Measurements from ENCODE around the gene DMRT1. TPM values are rescaled to one million over a fixed set of nuclear protein-coding genes. Genes with fewer than 3 reads are reported as not detected.

DMRT1 gene
- total RNA-seq, 2 donors from 2014 or later = not detected

DNA sequence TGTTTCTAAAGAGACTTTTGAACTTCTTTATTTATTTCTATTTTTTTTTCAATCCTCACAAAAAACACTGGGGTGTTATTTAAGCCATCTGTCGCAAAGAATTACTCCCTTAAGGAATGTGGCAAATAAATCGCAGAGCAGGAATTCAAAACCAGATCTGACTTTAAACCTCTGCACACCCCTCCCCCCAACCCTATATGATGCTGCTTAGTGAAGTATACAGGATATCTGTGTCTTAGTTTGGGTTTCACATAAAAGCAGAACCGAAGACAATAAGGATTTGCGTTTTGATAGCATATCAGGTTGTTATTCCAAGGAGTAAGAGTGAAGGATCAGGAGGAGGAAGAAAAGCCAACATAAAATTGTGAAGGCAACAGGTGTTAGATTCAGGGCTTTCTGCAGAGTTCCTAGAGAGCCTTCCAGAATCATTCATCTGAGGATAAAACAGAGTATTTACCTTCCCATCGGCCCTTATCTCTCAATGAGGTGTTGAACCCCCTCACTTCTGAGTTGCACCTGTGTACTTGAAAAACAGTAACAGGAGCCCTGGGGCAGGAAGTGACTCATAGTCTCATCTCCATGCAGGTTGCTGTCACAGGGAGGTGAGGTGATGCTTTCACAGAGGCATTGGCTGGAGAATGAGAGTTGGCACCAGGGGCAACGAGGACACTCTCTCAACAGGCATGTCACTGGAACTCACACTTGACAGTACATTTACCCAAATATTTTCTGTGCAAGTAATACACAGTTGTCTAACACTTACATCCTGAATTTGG lies 101.5 kb downstream of the DMRT1 start:
- H3K9me3 Mint-ChIP-seq = peaks cover 6 to 10% of the 10 kb centered on the region in 2 donors
- no peak for DNase-seq (ENCODE audit: low spot score in 2 of 2)
- peak in 1 of 2 donors; percentile 51 for ATAC-seq

DNA sequence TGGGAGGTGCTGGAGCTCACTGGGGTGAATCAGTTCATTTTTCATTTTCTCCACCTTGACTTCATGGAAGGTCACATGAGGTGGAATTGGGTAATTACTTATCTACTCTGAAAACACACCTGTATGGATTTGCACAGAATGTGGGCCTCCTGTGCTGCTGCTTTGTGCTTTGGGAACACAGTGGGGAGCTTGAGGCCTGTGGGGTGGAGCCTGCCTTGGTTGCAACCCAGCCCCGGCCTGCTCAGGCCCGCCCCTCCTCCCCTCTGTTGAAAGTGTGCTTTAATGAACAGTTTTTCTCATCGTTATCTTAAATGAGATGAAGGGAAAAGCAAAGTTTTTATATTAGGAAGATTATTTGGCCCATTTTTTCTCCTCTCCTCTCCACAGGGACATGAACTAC lies 106.5 kb downstream of the DMRT1 start:
- H3K27ac Mint-ChIP-seq = no peak overlapping the region
- DNase-seq (ENCODE audit: low spot score in 2 of 2) = no peak
- no peaks in the 10 kb centered on the region for H3K9me3 Mint-ChIP-seq
- no peaks in the 10 kb centered on the region for H3K36me3 Mint-ChIP-seq
- no peak for ATAC-seq

More for the DNA sequence above, 101.5 kb downstream of the DMRT1 start:
- H3K27ac Mint-ChIP-seq = no peak overlapping the region
- H3K36me3 Mint-ChIP-seq = peaks cover 0 to 10% of the 10 kb centered on the region in 2 donors

DNA sequence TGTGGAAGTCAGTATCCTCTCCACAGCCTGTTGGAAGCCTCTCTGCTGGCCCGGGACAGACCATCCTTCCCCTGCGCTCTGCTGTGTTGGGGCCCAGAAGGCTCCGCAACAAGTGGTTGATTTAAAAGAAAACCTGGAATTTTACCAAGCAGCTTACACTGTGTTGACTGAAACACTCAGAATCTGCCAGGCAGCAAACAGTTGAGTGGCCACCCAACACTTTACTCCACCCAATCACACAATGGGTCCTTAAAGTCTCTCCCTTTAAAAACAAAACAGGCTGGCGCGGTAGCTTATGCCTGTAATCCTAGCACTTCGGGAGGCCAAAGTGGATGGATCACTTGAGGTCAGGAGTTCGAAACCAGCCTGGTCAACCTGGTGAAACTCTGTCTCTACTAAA lies 107.0 kb downstream of the DMRT1 start:
- H3K36me3 Mint-ChIP-seq = no peaks in the 10 kb centered on the region
- no peak overlapping the region for H3K27ac Mint-ChIP-seq
- no peak for DNase-seq (ENCODE audit: low spot score in 2 of 2)
- no peak for ATAC-seq
- H3K9me3 Mint-ChIP-seq = no peaks in the 10 kb centered on the region

DNA sequence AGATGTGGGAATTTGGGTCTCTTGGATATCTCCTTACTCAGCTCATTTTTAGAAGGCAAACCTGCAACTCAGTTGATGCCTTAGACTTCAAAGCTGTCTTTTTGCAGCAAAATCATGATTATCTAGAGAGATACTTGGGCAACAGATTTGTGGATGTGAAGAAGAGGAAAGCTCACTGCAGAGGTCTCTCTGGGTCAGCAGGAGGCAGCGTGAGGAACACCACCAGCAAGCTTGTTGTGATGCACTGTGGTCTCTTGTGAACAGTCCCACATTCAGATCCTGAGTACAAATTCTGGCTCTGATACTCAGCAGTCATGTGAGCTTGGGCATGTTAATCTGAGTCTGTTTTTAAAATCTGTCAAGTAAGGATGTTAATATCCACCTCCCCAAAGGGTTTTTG lies 108.6 kb downstream of the DMRT1 start:
- DNase-seq (ENCODE audit: low spot score in 2 of 2) (no peak), ATAC-seq (no peak)
- no peaks in the 10 kb centered on the region for H3K9me3 Mint-ChIP-seq
- no peak overlapping the region for H3K27ac Mint-ChIP-seq
- H3K36me3 Mint-ChIP-seq = no peaks in the 10 kb centered on the region

DNA sequence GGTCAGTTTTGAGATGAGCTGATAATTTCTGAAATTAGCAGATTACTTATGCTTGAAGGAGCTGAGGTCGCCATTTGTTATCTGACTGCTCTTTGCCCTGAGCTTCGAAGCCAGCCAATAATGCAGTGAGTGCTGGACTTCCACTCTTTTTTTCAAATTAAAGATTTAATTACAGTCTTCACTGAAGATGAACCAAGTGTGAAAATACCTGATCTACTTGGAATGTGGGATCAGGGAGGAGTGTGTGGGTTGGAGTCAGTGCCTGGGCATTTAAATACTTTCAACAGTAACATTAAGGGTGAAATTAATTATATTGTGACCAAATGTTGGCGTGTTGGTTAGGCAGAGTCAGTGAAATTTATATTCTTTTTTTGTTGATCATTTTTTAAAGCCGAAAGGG lies 111.0 kb downstream of the DMRT1 start:
- Mint-ChIP-seq H3K27ac (no peak overlapping the region), H3K36me3 (no peaks in the 10 kb centered on the region), H3K9me3 (no peaks in the 10 kb centered on the region)
- DNase-seq (ENCODE audit: low spot score in 2 of 2) = no peak
- ATAC-seq = no peak

DNA sequence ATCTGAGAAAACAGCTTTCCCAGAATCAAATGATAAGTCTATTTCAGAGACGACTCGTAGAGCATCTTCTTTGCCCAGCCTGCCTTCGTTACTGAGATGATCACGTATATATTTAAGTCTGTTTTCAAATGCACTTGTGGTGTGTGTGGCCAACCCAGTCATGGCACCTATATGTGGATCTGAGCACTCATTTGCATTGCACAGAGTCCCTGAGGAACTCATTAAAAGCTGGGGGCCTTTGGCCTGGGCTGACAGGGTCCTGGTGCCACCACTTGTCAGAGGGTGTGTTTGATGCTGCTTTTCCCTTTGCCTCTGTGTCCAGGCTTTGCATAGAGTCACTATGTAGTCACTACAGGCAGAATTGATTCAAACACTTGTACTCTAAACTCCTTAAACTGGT lies 117.6 kb downstream of the DMRT1 start:
- H3K9me3 Mint-ChIP-seq = no peaks in the 10 kb centered on the region
- no peak for ATAC-seq

DNA sequence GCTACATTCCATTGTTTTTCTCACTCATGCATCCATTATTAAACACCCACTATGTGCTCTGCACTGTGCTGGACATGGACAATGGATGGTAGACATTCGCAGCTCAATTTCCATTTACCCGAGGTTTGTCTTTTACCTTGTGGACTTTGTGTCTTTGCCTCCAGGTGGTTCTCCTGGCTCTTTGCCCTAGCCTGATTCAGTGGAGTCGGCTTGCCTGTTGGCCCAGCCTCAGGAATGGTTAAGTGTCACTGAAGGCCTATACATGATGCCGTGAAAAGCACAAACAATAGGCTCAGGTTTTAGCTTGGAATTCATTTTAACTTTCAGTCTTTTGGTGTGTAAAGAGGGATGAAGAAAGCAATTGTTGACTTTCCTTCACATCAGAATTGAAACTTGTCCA lies 118.4 kb downstream of the DMRT1 start:
- no peaks in the 10 kb centered on the region for H3K9me3 Mint-ChIP-seq
- H3K36me3 Mint-ChIP-seq = peaks cover 0 to 7% of the 10 kb centered on the region in 2 donors
- H3K27ac Mint-ChIP-seq = no peak overlapping the region
- no peak for ATAC-seq
- DNase-seq (ENCODE audit: low spot score in 2 of 2) = no peak

More for the DNA sequence above, 117.6 kb downstream of the DMRT1 start:
- no peak for DNase-seq (ENCODE audit: low spot score in 2 of 2)
- Mint-ChIP-seq H3K27ac (no peak overlapping the region), H3K36me3 (peaks cover 0 to 7% of the 10 kb centered on the region in 2 donors)

DNA sequence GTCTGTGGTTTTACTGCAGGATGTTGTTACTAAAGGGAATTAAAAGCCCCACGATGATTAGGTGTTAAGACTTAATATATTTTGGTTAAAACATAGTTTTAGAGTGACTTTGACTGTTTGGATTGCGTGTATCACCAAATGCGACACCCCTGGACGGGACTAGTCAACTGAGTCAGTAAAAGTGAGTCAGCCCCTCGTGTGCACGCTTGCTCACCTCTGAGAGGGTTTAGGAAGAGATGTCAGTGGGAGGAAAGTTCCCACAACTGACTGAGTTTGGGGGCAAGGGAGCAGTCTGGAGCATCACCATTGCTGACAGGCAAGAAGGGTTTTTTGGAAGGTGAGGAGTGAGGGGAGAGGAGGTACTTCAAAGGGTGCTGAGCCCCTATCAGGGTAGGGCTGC lies 120.5 kb downstream of the DMRT1 start:
- Mint-ChIP-seq H3K36me3 (peaks cover 0 to 7% of the 10 kb centered on the region in 2 donors), H3K27ac (no peak overlapping the region)

DNA sequence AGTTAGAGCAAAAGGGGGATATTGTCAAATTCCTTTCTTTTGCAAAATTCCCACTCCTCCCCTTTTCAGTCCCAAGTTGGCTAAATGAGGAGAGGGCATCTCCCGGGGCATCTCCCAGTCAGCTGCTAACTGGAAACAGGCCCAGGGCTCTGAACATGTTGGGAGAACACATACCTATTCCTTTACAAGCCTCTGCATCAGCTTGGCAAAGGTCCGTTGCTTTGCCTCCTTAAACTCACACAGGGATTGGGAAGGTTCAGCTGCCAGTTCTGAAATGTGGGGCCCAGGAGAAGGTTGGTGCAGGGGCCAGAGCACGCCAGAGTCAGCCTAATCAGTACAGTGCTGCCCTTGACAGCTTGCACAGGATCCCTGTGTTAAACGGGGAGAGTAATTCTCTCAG lies 124.0 kb downstream of the DMRT1 start:
- no peak for DNase-seq (ENCODE audit: low spot score in 2 of 2)
- Mint-ChIP-seq H3K9me3 (no peaks in the 10 kb centered on the region), H3K27ac (no peak overlapping the region), H3K36me3 (peaks cover 0 to 23% of the 10 kb centered on the region in 2 donors)
- ATAC-seq = no peak

More for the DNA sequence above, 120.5 kb downstream of the DMRT1 start:
- DNase-seq (ENCODE audit: low spot score in 2 of 2) = no peak
- no peak for ATAC-seq
- H3K9me3 Mint-ChIP-seq = no peaks in the 10 kb centered on the region

DNA sequence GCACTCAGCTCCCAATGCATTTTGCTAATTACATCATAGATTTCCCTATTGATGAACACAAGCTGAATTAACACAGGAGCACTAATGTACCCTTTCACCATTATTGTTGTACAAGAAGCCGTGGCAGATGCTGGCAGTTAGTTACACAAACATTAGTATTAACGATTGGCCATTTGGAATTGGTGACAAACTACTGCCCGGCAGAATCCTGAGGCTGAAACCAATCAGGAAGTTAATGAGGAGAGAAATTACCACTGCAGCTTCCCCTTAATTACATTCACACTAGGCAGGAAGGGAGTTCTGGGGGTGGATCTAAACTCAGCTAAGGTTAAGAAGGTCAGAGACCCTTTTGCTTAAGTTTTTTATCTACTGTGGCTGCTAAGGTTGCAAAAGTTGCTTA lies 125.4 kb downstream of the DMRT1 start:
- peaks cover 0 to 18% of the 10 kb centered on the region in 2 donors for H3K36me3 Mint-ChIP-seq
- no peak for DNase-seq (ENCODE audit: low spot score in 2 of 2)
- no peak for ATAC-seq
- H3K27ac Mint-ChIP-seq = no peak overlapping the region
- H3K9me3 Mint-ChIP-seq = no peaks in the 10 kb centered on the region

DNA sequence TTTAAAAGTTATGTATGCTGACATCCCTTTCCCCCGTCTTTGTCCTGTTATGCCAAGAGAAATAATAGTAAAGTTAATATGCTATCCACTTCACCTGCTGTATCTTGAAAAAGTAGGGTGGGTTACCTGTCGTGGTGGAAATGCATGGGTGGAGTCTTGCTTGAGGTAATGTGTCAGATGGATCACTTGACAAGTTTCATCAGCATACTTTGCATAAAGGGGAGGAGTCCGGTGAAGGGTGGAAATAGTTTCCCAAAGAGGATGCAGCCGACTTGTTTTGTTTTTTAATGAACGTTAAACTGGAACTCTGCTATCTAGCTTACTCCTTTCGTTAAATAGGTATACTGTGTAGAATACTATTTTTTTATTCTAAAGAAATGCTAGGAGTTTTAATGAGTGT lies 125.9 kb downstream of the DMRT1 start:
- Mint-ChIP-seq H3K27ac (no peak overlapping the region), H3K9me3 (no peaks in the 10 kb centered on the region), H3K36me3 (peaks cover 0 to 17% of the 10 kb centered on the region in 2 donors)
- DNase-seq (ENCODE audit: low spot score in 2 of 2) (no peak), ATAC-seq (no peak)

DNA sequence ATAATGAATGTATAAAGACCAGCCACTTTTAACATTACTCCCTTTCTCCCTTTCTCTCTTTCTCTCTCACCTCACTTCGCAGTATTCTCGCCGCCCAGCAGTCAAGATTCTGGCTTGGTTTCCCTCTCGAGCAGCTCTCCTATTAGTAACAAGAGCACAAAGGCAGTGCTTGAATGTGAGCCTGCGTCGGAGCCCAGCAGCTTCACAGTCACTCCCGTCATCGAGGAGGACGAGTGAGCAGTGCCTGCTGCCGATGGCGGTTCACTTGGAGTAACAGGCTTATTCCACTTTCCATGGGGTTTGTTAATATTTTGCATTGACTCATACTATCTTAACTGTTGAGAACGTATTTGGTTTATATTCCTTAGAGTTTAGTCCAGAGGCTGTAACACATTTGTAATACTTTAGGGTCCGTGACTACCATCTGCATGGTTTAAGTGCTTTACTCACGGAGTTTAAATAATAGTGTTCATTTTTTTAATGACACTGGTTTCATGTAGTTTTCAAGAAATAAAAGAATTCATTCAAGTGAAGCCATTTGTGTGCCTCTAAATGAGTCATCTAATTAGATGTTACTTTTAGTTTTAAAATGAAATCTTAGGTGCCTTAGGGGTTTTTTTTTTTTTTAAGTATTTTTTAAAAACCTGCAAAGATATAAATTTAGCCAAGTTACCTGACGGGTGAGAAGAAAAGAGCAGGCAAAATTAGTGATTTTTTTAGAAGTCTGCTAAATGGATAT lies 126.6 kb downstream of the DMRT1 start:
- H3K27ac Mint-ChIP-seq = no peak overlapping the region
- no peak for ATAC-seq
- H3K9me3 Mint-ChIP-seq = no peaks in the 10 kb centered on the region
- peaks cover 0 to 18% of the 10 kb centered on the region in 2 donors for H3K36me3 Mint-ChIP-seq
- DNase-seq (ENCODE audit: low spot score in 2 of 2) = no peak

DNA sequence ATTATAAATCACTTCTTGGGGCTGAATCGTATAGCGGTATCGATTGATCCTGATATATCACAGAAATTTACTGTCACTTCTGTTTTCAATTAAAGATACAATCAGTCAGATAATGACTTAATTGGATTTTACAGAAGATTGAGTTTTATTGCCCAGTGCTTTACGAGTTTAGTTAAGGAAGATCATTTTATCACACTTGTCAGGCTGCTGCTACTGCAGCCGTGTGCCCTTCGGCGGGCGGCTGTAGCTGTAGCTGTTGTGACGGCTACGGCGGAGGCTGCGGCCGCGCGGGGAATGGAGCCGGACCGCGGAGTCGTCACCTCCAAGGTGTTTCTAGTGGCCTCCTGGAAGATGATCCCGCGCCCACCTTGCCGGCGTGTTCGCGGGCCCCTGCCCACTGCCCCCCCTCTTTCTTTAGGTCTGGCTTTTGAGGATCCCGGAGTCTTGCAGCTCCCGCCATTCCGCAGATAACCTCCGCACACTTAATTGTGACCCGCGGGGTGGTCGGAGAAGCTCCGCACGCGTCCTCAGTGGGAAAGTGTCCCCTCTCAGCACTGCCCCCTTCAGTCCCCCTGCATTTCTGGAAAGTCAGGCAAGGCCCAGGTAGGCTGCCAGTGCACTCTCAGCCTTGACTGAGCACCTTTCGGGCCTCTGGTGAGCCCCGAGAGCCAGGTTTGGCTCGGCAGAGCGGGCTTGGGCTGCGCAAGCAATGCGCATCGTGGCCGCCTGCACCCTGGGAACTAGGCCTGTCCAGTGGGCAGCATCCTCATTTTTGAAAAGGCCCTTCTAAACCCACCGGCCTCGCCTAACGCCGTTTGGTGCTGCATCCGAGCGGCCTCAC lies 128.0 kb downstream of the DMRT1 start:
- no peaks in the 10 kb centered on the region for H3K9me3 Mint-ChIP-seq
- peak overlapping the region in 1 of 2 donors; percentile 68 for H3K27ac Mint-ChIP-seq
- ATAC-seq = no peak

DNA sequence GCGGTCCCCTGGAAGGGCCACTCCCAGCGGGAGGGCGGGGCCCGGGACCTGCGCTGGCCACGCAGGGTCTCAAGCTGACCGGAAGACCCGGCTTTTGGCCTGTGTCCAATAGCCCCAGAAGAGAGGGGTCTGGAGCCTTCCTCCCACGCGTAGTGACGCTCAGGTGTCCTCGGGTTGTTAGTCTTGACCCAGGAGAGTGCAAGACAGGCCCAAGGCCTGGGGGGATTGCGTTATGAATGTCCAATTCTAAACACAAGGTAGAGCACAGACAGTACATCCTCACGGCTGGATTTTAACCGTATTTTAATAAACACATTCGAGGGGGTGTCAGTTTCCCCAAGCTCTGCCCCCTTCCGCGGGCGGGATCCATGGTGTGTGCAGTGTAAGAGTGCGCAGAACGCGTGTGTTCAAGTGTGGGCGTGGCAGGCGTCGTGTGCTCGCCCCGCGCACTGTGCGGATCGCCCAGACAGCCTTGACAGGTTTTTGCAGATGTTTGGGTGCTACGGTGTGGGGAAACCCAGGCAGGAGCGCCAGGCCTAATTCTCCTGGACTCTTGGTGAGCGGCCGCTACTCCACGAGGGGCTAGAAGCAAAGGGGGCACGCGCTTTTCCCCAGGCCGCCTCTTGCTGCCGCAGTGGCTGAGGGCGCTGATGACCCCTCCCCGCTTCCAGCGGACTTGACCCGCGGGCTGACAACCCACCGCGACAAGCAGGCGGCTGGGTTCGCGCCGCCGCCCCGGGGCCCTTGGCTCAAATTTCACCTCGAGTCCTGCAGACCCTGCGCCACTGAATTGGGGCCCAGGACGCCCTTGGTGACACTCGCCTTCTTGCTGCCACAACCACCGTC lies 128.9 kb downstream of the DMRT1 start:
- DNase-seq (ENCODE audit: low spot score in 2 of 2) = no peak
- Mint-ChIP-seq H3K27ac (no peak overlapping the region), H3K36me3 (peaks cover 9 to 29% of the 10 kb centered on the region in 2 donors), H3K9me3 (no peaks in the 10 kb centered on the region)
- ATAC-seq = no peak

More for the DNA sequence above, 128.0 kb downstream of the DMRT1 start:
- peak in 1 of 2 donors; percentile 7 for DNase-seq (ENCODE audit: low spot score in 2 of 2)
- H3K36me3 Mint-ChIP-seq = peaks cover 9 to 28% of the 10 kb centered on the region in 2 donors

DNA sequence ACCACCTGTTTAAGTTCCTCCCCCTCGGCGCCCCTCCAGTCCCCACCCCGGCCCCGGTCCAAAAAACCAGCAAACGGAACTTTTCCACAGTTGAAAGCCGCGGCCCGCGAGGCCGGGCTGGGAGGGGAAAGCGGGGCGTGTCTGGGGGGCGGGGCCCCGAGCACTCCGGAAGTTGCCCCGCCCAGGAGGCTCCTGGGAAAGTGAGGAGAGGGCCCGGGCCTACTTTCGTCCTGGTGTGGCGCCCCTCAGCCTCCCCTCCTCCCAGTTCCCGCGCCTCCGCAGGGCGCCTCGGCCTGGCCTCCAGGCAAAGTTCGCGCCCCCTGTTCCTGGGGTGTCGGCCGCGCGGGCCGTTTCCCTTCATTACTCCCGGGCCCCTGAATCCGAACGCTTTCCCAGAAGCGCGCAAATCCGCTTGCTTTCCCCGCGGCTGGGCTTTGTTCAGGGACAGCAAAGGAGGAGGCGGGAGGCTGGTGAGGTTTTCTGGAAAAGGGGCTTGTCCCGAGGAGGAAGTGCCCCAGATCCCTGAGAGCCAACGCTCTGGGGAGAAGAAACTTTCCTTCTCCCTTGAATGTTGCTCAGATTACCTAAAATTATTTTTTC lies 130.5 kb downstream of the DMRT1 start:
- Mint-ChIP-seq H3K36me3 (peaks cover 9 to 35% of the 10 kb centered on the region in 2 donors), H3K27ac (no peak overlapping the region), H3K9me3 (no peaks in the 10 kb centered on the region)
- ATAC-seq = peak in 1 of 2 donors; percentile 70
- peak in 1 of 2 donors; percentile 26 for DNase-seq (ENCODE audit: low spot score in 2 of 2)
